ENCODE measurements around the gene SPRING1.

SPRING1 gene

GRCh38 chr12:116707751-116708150, 30.1 kb downstream of the SPRING1 start:
- no peak for DNase-seq

GRCh38 chr12:116703214-116703795, 34.6 kb downstream of the SPRING1 start:
- peak; percentile 70 for DNase-seq

- no peak for DNase-seq
Measured at GRCh38 chr12:116701432-116701831, 36.4 kb downstream of the SPRING1 start.

GRCh38 chr12:116700066-116700465, 37.8 kb downstream of the SPRING1 start:
- no peak for DNase-seq

GRCh38 chr12:116698554-116699075, 39.3 kb downstream of the SPRING1 start:
- DNase-seq, result no peak

GRCh38 chr12:116698116-116698515, 39.8 kb downstream of the SPRING1 start:
- no peak for DNase-seq

- DNase-seq, result no peak
Measured at GRCh38 chr12:116697716-116698115, 40.2 kb downstream of the SPRING1 start.

GRCh38 chr12:116697305-116697704, 40.6 kb downstream of the SPRING1 start:
- no peak for DNase-seq

GRCh38 chr12:116695464-116695725, 42.5 kb downstream of the SPRING1 start:
- no peak for DNase-seq

- no peak for DNase-seq
Measured at GRCh38 chr12:116694653-116695463, 43.0 kb downstream of the SPRING1 start.

GRCh38 chr12:116693286-116694227, 44.3 kb downstream of the SPRING1 start:
- DNase-seq, result no peak

- DNase-seq, result no peak
Measured at GRCh38 chr12:116692605-116693004, 45.3 kb downstream of the SPRING1 start.

- no peak for DNase-seq
Measured at GRCh38 chr12:116691636-116692035, 46.2 kb downstream of the SPRING1 start.

- no peak for DNase-seq
Measured at GRCh38 chr12:116691205-116691604, 46.7 kb downstream of the SPRING1 start.

GRCh38 chr12:116689979-116690744, 47.7 kb downstream of the SPRING1 start:
- no peak for DNase-seq

- no peak for DNase-seq
Measured at GRCh38 chr12:116689521-116689920, 48.3 kb downstream of the SPRING1 start.
